HEK293 (cell line): ENCODE measurements around the gene INKA1.

ENCODE experiments used
- CTCF ChIA-PET: fragments of 350-600 bp; formaldehyde crosslinking; extraction: SDS; loops from one replicate; lab custom pipeline; 2021; ENCODE audit warnings: antibody characterized with exemption; lab: Yijun Ruan, JAX
- POLR2A ChIA-PET: fragments of 300-600 bp; formaldehyde crosslinking; extraction: SDS; loops from one replicate; lab custom pipeline; 2020; ENCODE audit warnings: antibody characterized with exemption, inconsistent platforms; lab: Yijun Ruan, JAX
- H3K27ac ChIP-seq: fragments of 200-500 bp; sonication (Bioruptor generic); 2 replicates; pipeline ENCODE4 v1.5.1; 2014; ENCODE audit warnings: low read depth, low read length, control low read depth, inconsistent platforms; ENCODE audit errors: extremely low read depth
- H3K36me3 ChIP-seq, 2 experiments: fragments of 200-500 bp in 1 of 2; sonication (Bioruptor generic) in 1 of 2; 1 replicate in 1 of 2; 2 replicates in 1 of 2; pipeline ENCODE4 v1.5.1; 2014 to 2017; ENCODE audit warnings: inconsistent platforms in 2 of 2, low read length in 2 of 2; ENCODE audit not compliant: control insufficient read depth in 2 of 2, insufficient read depth in 1 of 2
- H3K4me1 ChIP-seq: fragments of 200-500 bp; sonication (Bioruptor generic); 2 replicates; pipeline ENCODE4 v1.5.1; 2014; ENCODE audit warnings: mild to moderate bottlenecking, low read length, inconsistent platforms; ENCODE audit not compliant: control insufficient read depth, insufficient read depth
- H3K4me3 ChIP-seq: 2 replicates; pipeline ENCODE4 v1.5.1; 2011; ENCODE audit warnings: low read depth, mild to moderate bottlenecking, control low read depth, low read length, moderate library complexity
- H3K9me3 ChIP-seq: fragments of 200-500 bp; sonication (Bioruptor generic); 2 replicates; pipeline ENCODE4 v1.5.1; 2014; ENCODE audit warnings: low read depth, low read length, inconsistent platforms; ENCODE audit not compliant: control insufficient read depth, insufficient read depth
- FEZF1 ChIP-seq: fragments of 450-650 bp; formaldehyde crosslinking; IDR thresholded peaks from 2 replicates; pipeline ENCODE4 v1.5.1; 2016; ENCODE audit warnings: missing biosample characterization, missing genetic modification characterization
- HOXA7 ChIP-seq: sonication (generic); formaldehyde crosslinking; IDR thresholded peaks from 2 replicates; pipeline ENCODE4 v1.8.1; 2022; ENCODE audit warnings: missing genetic modification reagents, borderline replicate concordance
- KLF1 ChIP-seq: fragments of 450-650 bp; formaldehyde crosslinking; IDR thresholded peaks from 2 replicates; pipeline ENCODE4 v1.5.1; 2016; ENCODE audit warnings: missing biosample characterization, missing genetic modification characterization
- ZNF121 ChIP-seq: fragments of 450-650 bp; formaldehyde crosslinking; IDR thresholded peaks from 2 replicates; pipeline ENCODE4 v1.5.1; 2016; ENCODE audit warnings: missing biosample characterization, missing genetic modification characterization
- ZNF133 ChIP-seq: fragments of 450-650 bp; formaldehyde crosslinking; IDR thresholded peaks from 2 replicates; pipeline ENCODE4 v1.5.1; 2016; ENCODE audit warnings: missing biosample characterization, missing genetic modification characterization
- ZNF146 ChIP-seq: fragments of 450-650 bp; formaldehyde crosslinking; IDR thresholded peaks from 2 replicates; pipeline ENCODE4 v1.5.1; 2016; ENCODE audit warnings: missing biosample characterization, missing genetic modification characterization
- ZNF157 ChIP-seq: fragments of 450-650 bp; formaldehyde crosslinking; IDR thresholded peaks from 2 replicates; pipeline ENCODE4 v1.5.1; 2016; ENCODE audit warnings: missing biosample characterization, missing genetic modification characterization
- ZNF175 ChIP-seq: fragments of 450-650 bp; formaldehyde crosslinking; IDR thresholded peaks from 2 replicates; pipeline ENCODE4 v1.5.1; 2016; ENCODE audit warnings: missing biosample characterization, missing genetic modification characterization
- ZNF544 ChIP-seq: fragments of 450-650 bp; formaldehyde crosslinking; IDR thresholded peaks from 2 replicates; pipeline ENCODE4 v1.5.0; 2017; ENCODE audit warnings: missing biosample characterization, missing genetic modification characterization
- TF ChIP-seq, protein P1 (sequence below): fragments of 450-650 bp; formaldehyde crosslinking; IDR thresholded peaks from 2 replicates; pipeline ENCODE4 v1.5.1; 2017; ENCODE audit warnings: missing biosample characterization, missing genetic modification characterization
- TF ChIP-seq, protein P2 (sequence below): fragments of 450-650 bp; formaldehyde crosslinking; IDR thresholded peaks from 2 replicates; pipeline ENCODE4 v1.5.1; 2016; ENCODE audit warnings: missing biosample characterization, missing genetic modification characterization, borderline replicate concordance
- TF ChIP-seq, protein P3 (sequence below): fragments of 450-650 bp; formaldehyde crosslinking; IDR thresholded peaks from 2 replicates; pipeline ENCODE4 v1.5.1; 2016; ENCODE audit warnings: missing biosample characterization, missing genetic modification characterization

Gene INKA1

DNA sequence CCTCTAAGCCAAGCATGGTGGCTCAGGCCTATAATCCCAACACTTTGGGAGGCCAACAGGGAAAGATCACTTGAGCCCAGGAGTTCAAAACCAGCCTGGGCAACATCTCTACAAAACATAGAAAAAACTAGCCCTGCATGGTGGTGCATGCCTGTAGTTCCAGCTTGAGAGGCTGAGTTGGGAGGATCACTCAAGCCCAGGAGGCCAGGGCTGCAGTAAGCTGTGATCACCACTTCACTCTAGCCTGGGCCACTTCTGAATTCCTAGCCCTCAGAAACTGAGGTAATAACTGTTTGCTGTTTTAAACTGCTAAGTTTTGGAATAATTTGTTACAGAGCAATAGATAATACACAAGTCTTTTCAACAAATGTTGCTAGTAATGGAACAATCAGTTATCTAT, 33.1 kb upstream of the INKA1 start:
- no peak overlapping the region for H3K27ac ChIP-seq
- H3K9me3 ChIP-seq: no peaks in the 10 kb centered on the region
- ChIA-PET CTCF (interaction anchor here (0.6 kb wide), 1 partner anchor 99 kb away, joined by 3 read pairs; no protein-coding TSS in a partner anchor), POLR2A (no interaction called here)
- H3K36me3 ChIP-seq: peaks cover 0 to 7% of the 10 kb centered on the region in 2 experiments; a peak in 2 of 3 replicates
- H3K4me3 ChIP-seq: no peak overlapping the region
- no peak for TF ChIP-seq ZNF157 (tag by site-specific recombination)
- TF ChIP-seq ZNF175 (tag by site-specific recombination): no peak
- H3K4me1 ChIP-seq: no peaks in the 10 kb centered on the region

DNA sequence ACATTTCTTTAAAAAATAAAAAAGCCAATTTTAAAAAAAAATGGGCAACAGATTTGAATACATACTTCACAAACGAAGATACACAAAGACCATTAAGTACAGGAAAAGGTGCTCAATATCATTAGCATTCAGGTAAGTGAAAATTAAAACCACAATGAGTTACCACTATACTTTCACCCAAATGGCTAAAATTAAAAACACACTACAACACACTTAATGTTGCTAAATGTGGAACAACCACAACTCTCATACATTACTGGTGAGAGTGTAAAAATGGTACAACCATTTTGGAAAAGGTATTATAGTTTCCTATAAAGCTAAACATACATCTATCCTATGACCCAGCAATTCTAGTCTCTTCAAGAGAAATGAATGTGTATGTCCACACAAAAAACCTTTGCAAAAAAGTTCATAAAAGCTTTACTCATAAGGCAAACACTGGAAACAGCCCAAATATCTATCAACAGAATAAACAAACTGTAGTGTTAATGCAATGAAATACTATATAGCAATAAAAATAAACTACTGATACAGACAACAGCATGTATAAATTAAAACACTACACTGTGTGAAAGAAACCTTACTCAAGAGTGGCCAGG, 31.6 kb upstream of the INKA1 start:
- CTCF ChIA-PET: no interaction called here
- Histone ChIP-seq H3K4me3 (no peak overlapping the region), H3K36me3 (peaks cover 0 to 17% of the 10 kb centered on the region in 2 experiments; a peak in 2 of 3 replicates), H3K27ac (no peak overlapping the region), H3K4me1 (no peaks in the 10 kb centered on the region), H3K9me3 (no peaks in the 10 kb centered on the region)
- TF ChIP-seq, protein P1, sequence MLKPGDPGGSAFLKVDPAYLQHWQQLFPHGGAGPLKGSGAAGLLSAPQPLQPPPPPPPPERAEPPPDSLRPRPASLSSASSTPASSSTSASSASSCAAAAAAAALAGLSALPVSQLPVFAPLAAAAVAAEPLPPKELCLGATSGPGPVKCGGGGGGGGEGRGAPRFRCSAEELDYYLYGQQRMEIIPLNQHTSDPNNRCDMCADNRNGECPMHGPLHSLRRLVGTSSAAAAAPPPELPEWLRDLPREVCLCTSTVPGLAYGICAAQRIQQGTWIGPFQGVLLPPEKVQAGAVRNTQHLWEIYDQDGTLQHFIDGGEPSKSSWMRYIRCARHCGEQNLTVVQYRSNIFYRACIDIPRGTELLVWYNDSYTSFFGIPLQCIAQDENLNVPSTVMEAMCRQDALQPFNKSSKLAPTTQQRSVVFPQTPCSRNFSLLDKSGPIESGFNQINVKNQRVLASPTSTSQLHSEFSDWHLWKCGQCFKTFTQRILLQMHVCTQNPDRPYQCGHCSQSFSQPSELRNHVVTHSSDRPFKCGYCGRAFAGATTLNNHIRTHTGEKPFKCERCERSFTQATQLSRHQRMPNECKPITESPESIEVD (tag by site-specific recombination): peak; percentile 50; the same call in 1 of the 2 replicates
- 0 out of 2 replicates have a peak, but pooled peaks have one; percentile 16 for TF ChIP-seq ZNF146 (tag by site-specific recombination)
- no peak for TF ChIP-seq KLF1
- POLR2A ChIA-PET: no interaction called here

DNA sequence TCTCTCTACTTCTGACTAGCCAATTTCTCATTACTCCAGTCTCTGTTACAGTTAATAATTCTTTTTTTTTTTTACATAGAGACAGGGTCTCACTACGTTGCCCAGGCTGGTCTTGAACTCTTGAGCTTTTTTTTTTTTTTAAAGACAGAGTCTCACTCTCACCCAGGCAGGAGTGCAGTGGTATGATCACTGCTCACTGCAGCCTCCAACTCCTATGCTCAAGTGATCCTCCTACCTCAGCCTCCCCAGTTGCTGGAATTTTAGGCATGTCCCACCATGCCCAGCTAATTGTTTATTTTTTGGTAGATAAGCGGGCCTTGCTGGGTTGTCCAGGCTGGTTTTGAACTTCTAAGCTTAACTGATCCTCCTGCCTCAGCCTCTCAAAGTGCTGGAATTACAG, 30.4 kb upstream of the INKA1 start:
- H3K9me3 ChIP-seq: no peaks in the 10 kb centered on the region
- H3K36me3 ChIP-seq: peaks cover 0 to 23% of the 10 kb centered on the region in 2 experiments; a peak in 2 of 3 replicates
- ChIA-PET CTCF (no interaction called here), POLR2A (interaction anchor here (1.3 kb wide), 1 partner anchor 49 kb away, joined by 4 read pairs; no protein-coding TSS in a partner anchor)
- no peak overlapping the region for H3K27ac ChIP-seq
- no peak for TF ChIP-seq ZNF133 (tag by site-specific recombination)
- no peak for TF ChIP-seq FEZF1 (tag by site-specific recombination)
- TF ChIP-seq, protein P2, sequence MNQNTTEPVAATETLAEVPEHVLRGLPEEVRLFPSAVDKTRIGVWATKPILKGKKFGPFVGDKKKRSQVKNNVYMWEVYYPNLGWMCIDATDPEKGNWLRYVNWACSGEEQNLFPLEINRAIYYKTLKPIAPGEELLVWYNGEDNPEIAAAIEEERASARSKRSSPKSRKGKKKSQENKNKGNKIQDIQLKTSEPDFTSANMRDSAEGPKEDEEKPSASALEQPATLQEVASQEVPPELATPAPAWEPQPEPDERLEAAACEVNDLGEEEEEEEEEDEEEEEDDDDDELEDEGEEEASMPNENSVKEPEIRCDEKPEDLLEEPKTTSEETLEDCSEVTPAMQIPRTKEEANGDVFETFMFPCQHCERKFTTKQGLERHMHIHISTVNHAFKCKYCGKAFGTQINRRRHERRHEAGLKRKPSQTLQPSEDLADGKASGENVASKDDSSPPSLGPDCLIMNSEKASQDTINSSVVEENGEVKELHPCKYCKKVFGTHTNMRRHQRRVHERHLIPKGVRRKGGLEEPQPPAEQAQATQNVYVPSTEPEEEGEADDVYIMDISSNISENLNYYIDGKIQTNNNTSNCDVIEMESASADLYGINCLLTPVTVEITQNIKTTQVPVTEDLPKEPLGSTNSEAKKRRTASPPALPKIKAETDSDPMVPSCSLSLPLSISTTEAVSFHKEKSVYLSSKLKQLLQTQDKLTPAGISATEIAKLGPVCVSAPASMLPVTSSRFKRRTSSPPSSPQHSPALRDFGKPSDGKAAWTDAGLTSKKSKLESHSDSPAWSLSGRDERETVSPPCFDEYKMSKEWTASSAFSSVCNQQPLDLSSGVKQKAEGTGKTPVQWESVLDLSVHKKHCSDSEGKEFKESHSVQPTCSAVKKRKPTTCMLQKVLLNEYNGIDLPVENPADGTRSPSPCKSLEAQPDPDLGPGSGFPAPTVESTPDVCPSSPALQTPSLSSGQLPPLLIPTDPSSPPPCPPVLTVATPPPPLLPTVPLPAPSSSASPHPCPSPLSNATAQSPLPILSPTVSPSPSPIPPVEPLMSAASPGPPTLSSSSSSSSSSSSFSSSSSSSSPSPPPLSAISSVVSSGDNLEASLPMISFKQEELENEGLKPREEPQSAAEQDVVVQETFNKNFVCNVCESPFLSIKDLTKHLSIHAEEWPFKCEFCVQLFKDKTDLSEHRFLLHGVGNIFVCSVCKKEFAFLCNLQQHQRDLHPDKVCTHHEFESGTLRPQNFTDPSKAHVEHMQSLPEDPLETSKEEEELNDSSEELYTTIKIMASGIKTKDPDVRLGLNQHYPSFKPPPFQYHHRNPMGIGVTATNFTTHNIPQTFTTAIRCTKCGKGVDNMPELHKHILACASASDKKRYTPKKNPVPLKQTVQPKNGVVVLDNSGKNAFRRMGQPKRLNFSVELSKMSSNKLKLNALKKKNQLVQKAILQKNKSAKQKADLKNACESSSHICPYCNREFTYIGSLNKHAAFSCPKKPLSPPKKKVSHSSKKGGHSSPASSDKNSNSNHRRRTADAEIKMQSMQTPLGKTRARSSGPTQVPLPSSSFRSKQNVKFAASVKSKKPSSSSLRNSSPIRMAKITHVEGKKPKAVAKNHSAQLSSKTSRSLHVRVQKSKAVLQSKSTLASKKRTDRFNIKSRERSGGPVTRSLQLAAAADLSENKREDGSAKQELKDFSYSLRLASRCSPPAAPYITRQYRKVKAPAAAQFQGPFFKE: no peak
- no peak for TF ChIP-seq ZNF544 (tag by site-specific recombination)
- TF ChIP-seq ZNF121 (tag by site-specific recombination): peak; percentile 68; the same call in 1 of the 2 replicates
- TF ChIP-seq, protein P3, sequence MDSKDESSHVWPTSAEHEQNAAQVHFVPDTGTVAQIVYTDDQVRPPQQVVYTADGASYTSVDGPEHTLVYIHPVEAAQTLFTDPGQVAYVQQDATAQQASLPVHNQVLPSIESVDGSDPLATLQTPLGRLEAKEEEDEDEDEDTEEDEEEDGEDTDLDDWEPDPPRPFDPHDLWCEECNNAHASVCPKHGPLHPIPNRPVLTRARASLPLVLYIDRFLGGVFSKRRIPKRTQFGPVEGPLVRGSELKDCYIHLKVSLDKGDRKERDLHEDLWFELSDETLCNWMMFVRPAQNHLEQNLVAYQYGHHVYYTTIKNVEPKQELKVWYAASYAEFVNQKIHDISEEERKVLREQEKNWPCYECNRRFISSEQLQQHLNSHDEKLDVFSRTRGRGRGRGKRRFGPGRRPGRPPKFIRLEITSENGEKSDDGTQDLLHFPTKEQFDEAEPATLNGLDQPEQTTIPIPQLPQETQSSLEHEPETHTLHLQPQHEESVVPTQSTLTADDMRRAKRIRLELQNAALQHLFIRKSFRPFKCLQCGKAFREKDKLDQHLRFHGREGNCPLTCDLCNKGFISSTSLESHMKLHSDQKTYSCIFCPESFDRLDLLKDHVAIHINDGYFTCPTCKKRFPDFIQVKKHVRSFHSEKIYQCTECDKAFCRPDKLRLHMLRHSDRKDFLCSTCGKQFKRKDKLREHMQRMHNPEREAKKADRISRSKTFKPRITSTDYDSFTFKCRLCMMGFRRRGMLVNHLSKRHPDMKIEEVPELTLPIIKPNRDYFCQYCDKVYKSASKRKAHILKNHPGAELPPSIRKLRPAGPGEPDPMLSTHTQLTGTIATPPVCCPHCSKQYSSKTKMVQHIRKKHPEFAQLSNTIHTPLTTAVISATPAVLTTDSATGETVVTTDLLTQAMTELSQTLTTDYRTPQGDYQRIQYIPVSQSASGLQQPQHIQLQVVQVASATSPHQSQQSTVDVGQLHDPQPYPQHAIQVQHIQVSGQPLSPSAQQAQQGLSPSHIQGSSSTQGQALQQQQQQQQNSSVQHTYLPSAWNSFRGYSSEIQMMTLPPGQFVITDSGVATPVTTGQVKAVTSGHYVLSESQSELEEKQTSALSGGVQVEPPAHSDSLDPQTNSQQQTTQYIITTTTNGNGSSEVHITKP (tag by site-specific recombination): no peak
- no peak for TF ChIP-seq HOXA7 (CRISPR knock-in tag)
- TF ChIP-seq ZNF157 (tag by site-specific recombination): no peak
- no peaks in the 10 kb centered on the region for H3K4me1 ChIP-seq
- H3K4me3 ChIP-seq: no peak overlapping the region
